Mucosa of stomach (tissue), 1 donor: ENCODE data around the gene HOXC11.

Source experiments
- H3K27me3 ChIP-seq: one replicate; pipeline ENCODE4 v1.7.0; 2013; ENCODE audit warnings: mild to moderate bottlenecking, low read length; ENCODE audit not compliant: control insufficient read depth, insufficient read depth
- H3K36me3 ChIP-seq: one replicate; pipeline ENCODE4 v1.7.0; 2013; ENCODE audit warnings: low read length; ENCODE audit not compliant: control insufficient read depth, insufficient read depth
- H3K4me1 ChIP-seq: one replicate; pipeline ENCODE4 v1.7.0; 2013; ENCODE audit warnings: mild to moderate bottlenecking, low read length; ENCODE audit not compliant: control insufficient read depth, insufficient read depth
- H3K4me3 ChIP-seq: one replicate; pipeline ENCODE4 v1.7.0; 2013; ENCODE audit warnings: low read length
- H3K9ac ChIP-seq: one replicate; pipeline ENCODE4 v1.7.0; 2013; ENCODE audit warnings: mild to moderate bottlenecking, low read length, moderate library complexity
- H3K9me3 ChIP-seq: one replicate; pipeline ENCODE4 v1.7.0; 2013; ENCODE audit warnings: mild to moderate bottlenecking, low read length, moderate library complexity; ENCODE audit not compliant: control insufficient read depth
- donor health status: Pancreatic carcinoma.

Gene HOXC11

GRCh38 chr12:54010972-54011664, 38.2 kb downstream of the HOXC11 start:
- Histone ChIP-seq H3K9ac (no peak overlapping the region), H3K27me3 (peaks cover 96% of the 10 kb centered on the region), H3K4me3 (no peak overlapping the region), H3K9me3 (peaks cover 5% of the 10 kb centered on the region), H3K4me1 (peaks cover 14% of the 10 kb centered on the region), H3K36me3 (no peaks in the 10 kb centered on the region)

GRCh38 chr12:54011665-54012532, 39.0 kb downstream of the HOXC11 start:
- Histone ChIP-seq H3K4me1 (peaks cover 8% of the 10 kb centered on the region), H3K9ac (no peak overlapping the region), H3K27me3 (peaks cover 96% of the 10 kb centered on the region), H3K36me3 (no peaks in the 10 kb centered on the region), H3K9me3 (peaks cover 5% of the 10 kb centered on the region), H3K4me3 (no peak overlapping the region)

GRCh38 chr12:54012631-54013409, 39.9 kb downstream of the HOXC11 start:
- peaks cover 14% of the 10 kb centered on the region for H3K4me1 ChIP-seq
- H3K9me3 ChIP-seq = peaks cover 5% of the 10 kb centered on the region
- H3K27me3 ChIP-seq = peaks cover 96% of the 10 kb centered on the region
- H3K36me3 ChIP-seq = no peaks in the 10 kb centered on the region
- no peak overlapping the region for H3K9ac ChIP-seq
- H3K4me3 ChIP-seq = no peak overlapping the region

GRCh38 chr12:54014377-54015017, 41.6 kb downstream of the HOXC11 start:
- H3K36me3 ChIP-seq = no peaks in the 10 kb centered on the region
- no peak overlapping the region for H3K4me3 ChIP-seq
- no peak overlapping the region for H3K9ac ChIP-seq
- H3K9me3 ChIP-seq = peaks cover 5% of the 10 kb centered on the region
- H3K4me1 ChIP-seq = peaks cover 28% of the 10 kb centered on the region
- H3K27me3 ChIP-seq = peaks cover 97% of the 10 kb centered on the region

GRCh38 chr12:54015018-54015931, 42.3 kb downstream of the HOXC11 start:
- Histone ChIP-seq H3K9ac (no peak overlapping the region), H3K9me3 (peaks cover 5% of the 10 kb centered on the region), H3K27me3 (peaks cover 97% of the 10 kb centered on the region), H3K4me3 (no peak overlapping the region), H3K36me3 (no peaks in the 10 kb centered on the region), H3K4me1 (peaks cover 31% of the 10 kb centered on the region)

GRCh38 chr12:54016051-54016450, 43.1 kb downstream of the HOXC11 start:
- Histone ChIP-seq H3K27me3 (peaks cover 97% of the 10 kb centered on the region), H3K36me3 (no peaks in the 10 kb centered on the region), H3K4me3 (no peak overlapping the region), H3K9ac (no peak overlapping the region), H3K4me1 (peaks cover 31% of the 10 kb centered on the region), H3K9me3 (no peaks in the 10 kb centered on the region)

GRCh38 chr12:54016478-54016964, 43.6 kb downstream of the HOXC11 start:
- Histone ChIP-seq H3K9ac (no peak overlapping the region), H3K4me1 (peaks cover 31% of the 10 kb centered on the region), H3K4me3 (no peak overlapping the region), H3K9me3 (no peaks in the 10 kb centered on the region), H3K36me3 (no peaks in the 10 kb centered on the region), H3K27me3 (peaks cover 97% of the 10 kb centered on the region)

- no peak overlapping the region for H3K4me3 ChIP-seq
- H3K27me3 ChIP-seq = peaks cover 98% of the 10 kb centered on the region
- H3K36me3 ChIP-seq = no peaks in the 10 kb centered on the region
- H3K9me3 ChIP-seq = no peaks in the 10 kb centered on the region
- peak overlapping the region; percentile 22 for H3K9ac ChIP-seq
- peaks cover 31% of the 10 kb centered on the region for H3K4me1 ChIP-seq
Observed at GRCh38 chr12:54017027-54017788, 44.3 kb downstream of the HOXC11 start.

- Histone ChIP-seq H3K27me3 (peaks cover 98% of the 10 kb centered on the region), H3K9ac (peak overlapping the region; percentile 22)
Observed at GRCh38 chr12:54017878-54018467, 45.0 kb downstream of the HOXC11 start.

GRCh38 chr12:54018468-54018984, 45.6 kb downstream of the HOXC11 start:
- no peak overlapping the region for H3K4me3 ChIP-seq
- no peaks in the 10 kb centered on the region for H3K9me3 ChIP-seq
- peaks cover 31% of the 10 kb centered on the region for H3K4me1 ChIP-seq
- H3K36me3 ChIP-seq = no peaks in the 10 kb centered on the region
- H3K27me3 ChIP-seq = peaks cover 98% of the 10 kb centered on the region
- H3K9ac ChIP-seq = no peak overlapping the region

More at GRCh38 chr12:54017878-54018467, 45.0 kb downstream of the HOXC11 start:
- Histone ChIP-seq H3K4me1 (peaks cover 31% of the 10 kb centered on the region), H3K36me3 (no peaks in the 10 kb centered on the region), H3K4me3 (no peak overlapping the region), H3K9me3 (no peaks in the 10 kb centered on the region)
